NB4 (cell line): Measurements from ENCODE around the gene RGS17.

Experiments
- MYC ChIP-seq: IDR thresholded peaks from 2 replicates; pipeline ENCODE4 v1.6.1; 2011; ENCODE audit warnings: low read depth, low read length
- POLR2A ChIP-seq: IDR thresholded peaks from 2 replicates; pipeline ENCODE4 v1.6.1; 2011; ENCODE audit warnings: mild to moderate bottlenecking; ENCODE audit not compliant: insufficient read length; ENCODE audit errors: extremely low read depth
- TF ChIP-seq, protein P1 (sequence below): IDR thresholded peaks from one replicate; pipeline ENCODE4 v1.5.1; 2012; ENCODE audit warnings: low read depth, low read length
- TF ChIP-seq, protein P2 (sequence below): IDR thresholded peaks from 2 replicates; pipeline ENCODE4 v1.6.1; 2011; ENCODE audit warnings: low read depth, low read length

DNA sequence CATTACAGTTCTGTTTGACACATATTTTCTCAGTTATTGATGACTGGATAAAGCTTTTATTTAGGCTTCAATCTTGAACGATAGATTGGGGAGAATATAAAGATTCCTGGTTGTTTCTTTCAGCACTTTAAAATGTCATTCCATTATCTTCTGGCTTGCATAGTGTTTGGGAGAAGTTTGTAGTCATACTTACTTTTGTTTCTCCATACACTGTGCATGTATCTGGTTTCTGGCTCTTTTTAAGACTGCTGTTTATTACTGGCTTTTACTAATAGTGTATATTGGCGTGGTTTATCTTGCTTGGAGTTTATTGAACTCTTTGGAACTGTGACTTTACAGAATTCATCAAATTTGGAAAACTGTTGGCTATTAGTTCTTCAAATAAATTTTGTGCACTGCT is 49.2 kb downstream of the RGS17 start:
- no peak for TF ChIP-seq MYC
- TF ChIP-seq, protein P1, sequence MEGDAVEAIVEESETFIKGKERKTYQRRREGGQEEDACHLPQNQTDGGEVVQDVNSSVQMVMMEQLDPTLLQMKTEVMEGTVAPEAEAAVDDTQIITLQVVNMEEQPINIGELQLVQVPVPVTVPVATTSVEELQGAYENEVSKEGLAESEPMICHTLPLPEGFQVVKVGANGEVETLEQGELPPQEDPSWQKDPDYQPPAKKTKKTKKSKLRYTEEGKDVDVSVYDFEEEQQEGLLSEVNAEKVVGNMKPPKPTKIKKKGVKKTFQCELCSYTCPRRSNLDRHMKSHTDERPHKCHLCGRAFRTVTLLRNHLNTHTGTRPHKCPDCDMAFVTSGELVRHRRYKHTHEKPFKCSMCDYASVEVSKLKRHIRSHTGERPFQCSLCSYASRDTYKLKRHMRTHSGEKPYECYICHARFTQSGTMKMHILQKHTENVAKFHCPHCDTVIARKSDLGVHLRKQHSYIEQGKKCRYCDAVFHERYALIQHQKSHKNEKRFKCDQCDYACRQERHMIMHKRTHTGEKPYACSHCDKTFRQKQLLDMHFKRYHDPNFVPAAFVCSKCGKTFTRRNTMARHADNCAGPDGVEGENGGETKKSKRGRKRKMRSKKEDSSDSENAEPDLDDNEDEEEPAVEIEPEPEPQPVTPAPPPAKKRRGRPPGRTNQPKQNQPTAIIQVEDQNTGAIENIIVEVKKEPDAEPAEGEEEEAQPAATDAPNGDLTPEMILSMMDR = no peak
- no peak for TF ChIP-seq POLR2A
- TF ChIP-seq, protein P2, sequence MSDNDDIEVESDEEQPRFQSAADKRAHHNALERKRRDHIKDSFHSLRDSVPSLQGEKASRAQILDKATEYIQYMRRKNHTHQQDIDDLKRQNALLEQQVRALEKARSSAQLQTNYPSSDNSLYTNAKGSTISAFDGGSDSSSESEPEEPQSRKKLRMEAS = no peak
